ENCODE measurements around the gene GLI3.

Gene GLI3

DNA sequence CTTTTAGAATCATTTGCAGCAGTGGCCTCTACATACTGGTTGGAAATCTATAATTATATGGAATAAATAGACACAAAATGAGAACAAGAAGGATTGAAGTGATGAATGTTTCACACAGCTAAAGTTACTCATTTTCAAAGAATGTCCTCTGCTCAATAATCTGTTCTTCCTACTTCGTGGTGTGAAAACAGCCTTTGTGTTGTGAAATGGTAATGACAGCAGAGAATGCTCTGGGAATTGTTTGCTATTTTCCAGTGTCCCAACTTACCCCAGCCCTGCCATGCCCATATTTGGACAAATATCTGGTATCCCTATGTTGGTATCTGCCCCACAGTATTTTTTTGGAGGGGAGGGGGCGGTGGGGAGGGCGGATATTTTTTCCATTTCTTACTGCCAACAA lies 130.4 kb downstream of the GLI3 start:
- H3K4me3 ChIP-seq (ENCODE audit: low read depth, low read length): no peak overlapping the region
- TF ChIP-seq, protein P1, sequence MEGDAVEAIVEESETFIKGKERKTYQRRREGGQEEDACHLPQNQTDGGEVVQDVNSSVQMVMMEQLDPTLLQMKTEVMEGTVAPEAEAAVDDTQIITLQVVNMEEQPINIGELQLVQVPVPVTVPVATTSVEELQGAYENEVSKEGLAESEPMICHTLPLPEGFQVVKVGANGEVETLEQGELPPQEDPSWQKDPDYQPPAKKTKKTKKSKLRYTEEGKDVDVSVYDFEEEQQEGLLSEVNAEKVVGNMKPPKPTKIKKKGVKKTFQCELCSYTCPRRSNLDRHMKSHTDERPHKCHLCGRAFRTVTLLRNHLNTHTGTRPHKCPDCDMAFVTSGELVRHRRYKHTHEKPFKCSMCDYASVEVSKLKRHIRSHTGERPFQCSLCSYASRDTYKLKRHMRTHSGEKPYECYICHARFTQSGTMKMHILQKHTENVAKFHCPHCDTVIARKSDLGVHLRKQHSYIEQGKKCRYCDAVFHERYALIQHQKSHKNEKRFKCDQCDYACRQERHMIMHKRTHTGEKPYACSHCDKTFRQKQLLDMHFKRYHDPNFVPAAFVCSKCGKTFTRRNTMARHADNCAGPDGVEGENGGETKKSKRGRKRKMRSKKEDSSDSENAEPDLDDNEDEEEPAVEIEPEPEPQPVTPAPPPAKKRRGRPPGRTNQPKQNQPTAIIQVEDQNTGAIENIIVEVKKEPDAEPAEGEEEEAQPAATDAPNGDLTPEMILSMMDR (IDR thresholded peaks at IDR 0.05; ENCODE audit: low read depth, low read length, missing control alignments): no peak
- no peak for DNase-seq (ENCODE audit: low read depth)

DNA sequence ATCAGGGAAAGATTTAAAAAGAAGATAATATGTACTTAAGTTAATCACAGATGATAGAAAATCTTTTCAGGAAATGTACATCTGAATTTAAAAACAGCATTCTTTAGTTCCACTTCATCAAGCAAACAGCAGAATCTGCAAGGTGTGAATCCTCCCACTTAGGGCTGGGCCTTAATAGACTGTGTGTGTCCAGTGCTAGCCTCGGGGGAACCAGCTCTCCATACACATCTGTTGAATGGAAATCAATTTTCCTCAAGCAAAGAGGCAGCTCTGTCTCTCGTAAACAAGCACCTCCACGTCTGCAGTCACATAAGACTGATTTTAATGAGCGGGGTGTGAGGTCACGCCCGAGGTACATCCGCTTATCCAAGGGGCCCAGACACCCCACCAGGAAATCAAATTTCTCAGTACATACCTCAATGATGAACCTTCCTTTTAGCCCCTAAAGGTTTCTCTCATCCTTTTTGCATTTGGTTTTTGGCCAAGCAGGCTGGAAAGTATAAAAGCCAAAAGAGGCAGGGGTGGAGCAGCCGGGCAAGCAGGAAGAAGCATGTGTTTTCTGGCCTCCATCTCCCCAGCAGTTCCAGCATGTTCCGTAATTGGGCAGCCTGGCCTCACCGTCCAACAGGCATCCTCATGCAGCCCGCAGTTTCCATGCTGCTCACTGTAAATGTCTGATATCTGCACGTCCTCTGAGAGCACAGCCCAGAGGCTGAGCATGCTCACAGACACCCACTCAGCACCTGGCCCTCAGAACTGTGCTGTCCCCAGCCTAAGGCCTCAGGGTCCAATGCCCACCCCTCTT lies 131.3 kb downstream of the GLI3 start:
- TF ChIP-seq, protein P1 (IDR thresholded peaks at IDR 0.05; ENCODE audit: low read depth, low read length, missing control alignments): no peak
- H3K4me3 ChIP-seq (ENCODE audit: low read depth, low read length): no peak overlapping the region
- DNase-seq (ENCODE audit: low read depth): no peak

DNA sequence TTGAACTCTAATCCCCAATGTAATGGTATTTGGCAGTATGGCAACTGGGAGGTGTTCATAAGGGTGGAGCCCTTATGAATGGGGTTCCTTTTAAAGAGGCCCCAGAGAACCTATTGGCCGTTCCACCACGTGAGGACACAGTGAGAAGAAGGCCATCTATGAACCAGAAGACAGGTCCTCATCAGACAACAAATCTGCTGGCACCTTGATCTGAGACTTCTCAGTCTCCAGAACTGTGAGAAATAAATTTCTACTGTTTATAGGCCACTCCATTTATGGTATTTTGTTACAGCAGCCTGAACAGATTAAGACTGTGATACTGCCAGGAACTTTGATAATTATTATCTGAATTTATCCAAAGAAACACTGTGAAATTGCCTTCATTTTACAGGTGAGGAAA lies 132.3 kb downstream of the GLI3 start:
- no peak for DNase-seq (ENCODE audit: low read depth)
- TF ChIP-seq, protein P1 (IDR thresholded peaks at IDR 0.05; ENCODE audit: low read depth, low read length, missing control alignments): no peak
- H3K4me3 ChIP-seq (ENCODE audit: low read depth, low read length): no peak overlapping the region

DNA sequence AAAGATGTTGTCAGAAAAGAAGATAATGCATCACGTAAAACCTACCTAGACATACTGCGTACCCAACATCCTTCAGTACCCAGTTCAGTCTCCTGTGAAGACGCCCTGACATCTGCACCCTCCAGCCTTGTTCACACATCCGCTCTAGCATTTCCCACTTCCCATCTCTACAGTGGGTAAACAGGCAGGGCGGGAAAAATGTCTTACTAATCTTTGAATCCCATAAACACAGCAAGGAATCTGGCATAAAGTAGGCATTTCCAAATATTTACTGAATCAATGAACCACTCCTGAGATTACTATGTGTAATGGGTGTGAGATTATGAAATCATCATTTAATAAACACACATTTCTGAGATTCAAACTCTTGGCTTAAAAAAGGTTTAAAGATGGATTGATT lies 132.8 kb downstream of the GLI3 start:
- no peak overlapping the region for H3K4me3 ChIP-seq (ENCODE audit: low read depth, low read length)
- DNase-seq (ENCODE audit: low read depth): no peak
- TF ChIP-seq, protein P1 (IDR thresholded peaks at IDR 0.05; ENCODE audit: low read depth, low read length, missing control alignments): no peak

DNA sequence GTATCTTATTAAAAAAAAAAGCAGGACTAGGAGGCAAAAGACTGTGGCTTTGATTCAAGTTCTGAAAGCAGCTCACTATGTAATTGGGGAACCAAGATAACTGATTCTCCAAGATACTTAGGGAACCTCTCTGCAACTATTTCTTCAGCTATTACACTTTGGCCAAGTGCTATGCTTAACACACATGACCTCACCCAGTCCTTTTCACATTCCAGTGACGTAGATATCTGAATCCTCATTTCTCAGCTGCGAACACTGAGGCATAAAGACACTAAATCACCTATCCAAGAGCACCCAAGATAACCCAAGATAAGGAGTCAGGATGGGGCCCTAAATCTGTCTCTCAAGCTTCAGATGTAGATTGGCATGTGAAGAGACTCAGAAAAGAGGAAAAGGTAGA lies 133.6 kb downstream of the GLI3 start:
- TF ChIP-seq, protein P1 (IDR thresholded peaks at IDR 0.05; ENCODE audit: low read depth, low read length, missing control alignments): no peak
- no peak for DNase-seq (ENCODE audit: low read depth)
- H3K4me3 ChIP-seq (ENCODE audit: low read depth, low read length): no peak overlapping the region

DNA sequence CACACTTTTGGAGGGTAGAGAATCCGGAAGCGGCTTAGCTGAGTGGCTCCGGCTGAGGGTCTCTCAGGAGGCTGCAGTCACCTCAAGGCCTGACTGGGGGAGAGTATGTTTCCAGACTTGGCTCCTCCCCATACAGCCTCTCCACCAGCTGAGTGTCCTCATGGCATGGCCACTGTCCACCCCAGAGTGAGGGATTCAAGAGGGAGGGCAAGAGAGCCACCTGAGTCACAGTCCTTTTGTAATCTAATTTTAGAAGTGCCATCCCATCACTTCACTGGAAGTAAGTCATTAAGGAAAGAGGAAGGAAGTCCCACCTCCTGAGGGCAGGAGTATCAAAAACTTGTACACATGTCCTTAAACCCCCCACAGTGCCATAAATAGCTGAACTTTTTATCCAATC lies 134.0 kb downstream of the GLI3 start:
- TF ChIP-seq, protein P1 (IDR thresholded peaks at IDR 0.05; ENCODE audit: low read depth, low read length, missing control alignments): no peak
- H3K4me3 ChIP-seq (ENCODE audit: low read depth, low read length): no peak overlapping the region
- DNase-seq (ENCODE audit: low read depth): no peak

DNA sequence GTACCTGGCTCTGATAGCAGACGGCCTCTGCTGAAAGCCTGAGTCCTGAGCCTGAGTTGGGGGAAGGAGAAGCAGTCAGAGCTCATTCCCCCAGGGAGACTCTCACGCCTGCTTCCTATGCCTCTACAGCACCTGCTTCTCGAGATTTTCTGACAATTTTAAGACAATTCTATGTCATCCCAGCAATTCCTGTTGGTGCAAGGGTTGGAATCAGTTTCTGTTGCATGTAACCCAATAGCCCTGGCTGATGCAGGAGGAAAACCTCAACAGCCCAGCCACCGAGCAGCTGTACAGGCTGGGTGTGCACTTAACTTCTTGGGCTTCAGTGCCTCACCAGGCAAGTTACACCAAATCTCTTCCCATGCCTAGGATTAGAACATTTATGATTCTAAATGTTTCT lies 134.7 kb downstream of the GLI3 start:
- TF ChIP-seq, protein P1 (IDR thresholded peaks at IDR 0.05; ENCODE audit: low read depth, low read length, missing control alignments): no peak
- no peak overlapping the region for H3K4me3 ChIP-seq (ENCODE audit: low read depth, low read length)
- no peak for DNase-seq (ENCODE audit: low read depth)

Measured in GM12864 (cell line).